NT2/D1 (cell line): ENCODE results near the gene TMEM259.

Experiments used
- DNase-seq: peaks from one replicate; pipeline ENCODE4 v3.0.0-alpha.2; 2011; ENCODE audit warnings: low read depth, low spot score
- H3K27me3 ChIP-seq: 2 replicates; pipeline ENCODE4 v1.6.0; 2011; ENCODE audit warnings: mild to moderate bottlenecking; ENCODE audit not compliant: insufficient read length, insufficient read depth
- H3K36me3 ChIP-seq: 2 replicates; pipeline ENCODE4 v1.6.1; 2011; ENCODE audit warnings: mild to moderate bottlenecking, low read length, mixed read lengths; ENCODE audit not compliant: insufficient read depth, insufficient read length
- H3K4me1 ChIP-seq: 2 replicates; pipeline ENCODE4 v1.5.1; 2011; ENCODE audit not compliant: insufficient read depth, insufficient read length
- H3K4me3 ChIP-seq: 2 replicates; pipeline ENCODE4 v1.5.1; 2011; ENCODE audit warnings: low read depth; ENCODE audit not compliant: insufficient read length
- H3K9ac ChIP-seq: 2 replicates; pipeline ENCODE4 v1.6.0; 2011; ENCODE audit warnings: low read depth; ENCODE audit not compliant: insufficient read length
- H3K9me3 ChIP-seq: 2 replicates; pipeline ENCODE4 v1.5.1; 2011; ENCODE audit warnings: mild to moderate bottlenecking, low read length; ENCODE audit not compliant: insufficient read depth
- SUZ12 ChIP-seq: IDR thresholded peaks from 2 replicates; pipeline ENCODE4 v1.6.1; 2011; ENCODE audit not compliant: insufficient read length, insufficient read depth; ENCODE audit errors: extremely low read depth
- YY1 ChIP-seq: IDR thresholded peaks from 2 replicates; pipeline ENCODE4 v1.6.1; 2011; ENCODE audit not compliant: insufficient read length, insufficient read depth
- ZNF274 ChIP-seq: IDR thresholded peaks from 2 replicates; pipeline ENCODE4 v1.6.1; 2011; ENCODE audit warnings: mild to moderate bottlenecking, low read depth, low read length

The TMEM259 gene

GRCh38 chr19:962683-963400, 58.1 kb downstream of the TMEM259 start:
- H3K9ac ChIP-seq: peak overlapping the region; percentile 54

DNA sequence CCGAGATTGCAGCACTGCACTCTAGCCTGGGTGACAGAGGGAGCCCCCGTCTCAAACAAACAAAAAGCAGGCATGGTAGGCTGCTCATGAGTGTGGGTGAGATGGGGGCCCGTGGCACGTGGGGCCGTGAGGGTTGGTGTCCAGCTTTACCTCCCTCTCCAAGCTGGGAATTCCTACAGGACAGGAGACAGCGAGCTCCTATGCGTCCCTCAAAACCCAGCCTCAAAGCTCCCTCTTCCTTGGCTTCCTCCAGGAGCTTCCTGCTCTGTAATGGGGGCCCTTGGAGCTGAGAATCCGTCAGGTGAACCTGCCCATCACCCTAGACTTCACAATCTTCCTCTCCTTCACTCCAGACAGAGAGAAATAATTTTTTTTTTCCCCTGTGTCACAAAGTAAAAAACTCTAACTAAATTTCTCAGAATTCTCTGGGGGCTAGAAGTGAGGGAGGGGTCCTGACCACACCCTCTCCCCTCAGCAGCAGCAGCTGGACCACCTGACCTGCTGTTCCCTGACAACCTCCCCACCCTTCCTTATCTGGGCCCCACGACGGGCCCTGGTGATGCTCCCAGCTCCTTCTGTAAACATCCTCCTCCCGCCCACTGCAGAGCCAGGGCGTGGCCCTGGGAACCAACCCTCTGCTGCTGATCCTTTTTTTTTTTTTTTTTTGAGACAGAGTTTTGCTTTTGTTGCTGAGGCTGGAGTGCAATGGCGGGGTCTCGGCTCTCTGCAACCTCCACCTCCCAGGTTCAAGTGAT, 58.9 kb downstream of the TMEM259 start:
- TF ChIP-seq ZNF274 (no peak), SUZ12 (no peak)
- no peak overlapping the region for H3K4me3 ChIP-seq
- no peak overlapping the region for H3K9ac ChIP-seq
- peaks cover 10% of the 10 kb centered on the region; the same call in 1 of the 2 replicates for H3K9me3 ChIP-seq
- no peak for DNase-seq
- H3K4me1 ChIP-seq: peaks cover 38% of the 10 kb centered on the region
- H3K27me3 ChIP-seq: no peaks in the 10 kb centered on the region
- H3K36me3 ChIP-seq: peaks cover 64% of the 10 kb centered on the region

More at GRCh38 chr19:962683-963400, 58.1 kb downstream of the TMEM259 start:
- Histone ChIP-seq H3K27me3 (no peaks in the 10 kb centered on the region), H3K4me1 (peaks cover 33% of the 10 kb centered on the region), H3K36me3 (peaks cover 70% of the 10 kb centered on the region), H3K9me3 (peaks cover 10% of the 10 kb centered on the region; the same call in 1 of the 2 replicates), H3K4me3 (no peak overlapping the region)
- DNase-seq: no peak
- TF ChIP-seq YY1 (no peak), ZNF274 (no peak), SUZ12 (no peak)

GRCh38 chr19:960601-960938, 60.4 kb downstream of the TMEM259 start:
- Histone ChIP-seq H3K9me3 (peaks cover 4% of the 10 kb centered on the region; the same call in 1 of the 2 replicates), H3K4me3 (no peak overlapping the region), H3K36me3 (peaks cover 55% of the 10 kb centered on the region), H3K27me3 (no peaks in the 10 kb centered on the region), H3K4me1 (peaks cover 49% of the 10 kb centered on the region), H3K9ac (peak overlapping the region; percentile 70)
- DNase-seq: no peak
- TF ChIP-seq YY1 (no peak), SUZ12 (no peak), ZNF274 (no peak)

- peak; percentile 74 for DNase-seq
- no peak overlapping the region for H3K9ac ChIP-seq
- no peak overlapping the region for H3K4me3 ChIP-seq
- TF ChIP-seq YY1 (no peak), SUZ12 (no peak), ZNF274 (no peak)
- H3K9me3 ChIP-seq: no peaks in the 10 kb centered on the region; the same call in 1 of the 2 replicates
- H3K27me3 ChIP-seq: no peaks in the 10 kb centered on the region
- H3K4me1 ChIP-seq: peaks cover 54% of the 10 kb centered on the region
- H3K36me3 ChIP-seq: peaks cover 52% of the 10 kb centered on the region
Measured at GRCh38 chr19:960020-960419, 60.9 kb downstream of the TMEM259 start.
